ENCODE measurements around the gene CCDC154.

Gene CCDC154

GRCh38 chr16:1422076-1422475 lies 22.3 kb downstream of the CCDC154 start:
- Histone ChIP-seq H3K36me3 (ENCODE audit: insufficient read depth, low read length) (no peaks in the 10 kb centered on the region), H4K20me1 (ENCODE audit: insufficient read depth, low read length, poor library complexity, severe bottlenecking) (peaks cover 3% of the 10 kb centered on the region), H3K4me3 (ENCODE audit: low read length, poor library complexity, severe bottlenecking) (no peak overlapping the region), H3F3A (ENCODE audit: low read depth) (no peaks in the 10 kb centered on the region), H3K4me2 (ENCODE audit: low read depth, low read length, poor library complexity, severe bottlenecking) (no peak overlapping the region), H3K4me1 (ENCODE audit: insufficient read depth, low read length, poor library complexity, severe bottlenecking) (no peaks in the 10 kb centered on the region), H3K27me3 (ENCODE audit: insufficient read depth, low read length, poor library complexity, severe bottlenecking) (no peaks in the 10 kb centered on the region), H3K9me2 (replicated peaks; ENCODE audit: low read depth, low read length) (no peaks in the 10 kb centered on the region), H3K79me2 (ENCODE audit: insufficient read depth, low read length) (peaks cover 17% of the 10 kb centered on the region), H2AFZ (ENCODE audit: low read length) (no peak overlapping the region), H3K9ac (ENCODE audit: low read depth, low read length, poor library complexity, severe bottlenecking) (no peak overlapping the region), H3K9me3 (ENCODE audit: insufficient read depth, low read depth, low read length) (no peaks in the 10 kb centered on the region)
- no peak for TF ChIP-seq EZH2phosphoT487 (IDR thresholded peaks at IDR 0.05; ENCODE audit: borderline replicate concordance)
- no peak for TF ChIP-seq CTCF (conservative IDR thresholded peaks at IDR 0.05; ENCODE audit: low read length)

- Histone ChIP-seq H3K4me3 (ENCODE audit: low read length, poor library complexity, severe bottlenecking) (peak overlapping the region; percentile 91), H3F3A (ENCODE audit: low read depth) (no peaks in the 10 kb centered on the region), H3K4me1 (ENCODE audit: insufficient read depth, low read length, poor library complexity, severe bottlenecking) (no peaks in the 10 kb centered on the region), H3K9me3 (ENCODE audit: insufficient read depth, low read depth, low read length) (no peaks in the 10 kb centered on the region), H3K27me3 (ENCODE audit: insufficient read depth, low read length, poor library complexity, severe bottlenecking) (no peaks in the 10 kb centered on the region), H4K20me1 (ENCODE audit: insufficient read depth, low read length, poor library complexity, severe bottlenecking) (peaks cover 3% of the 10 kb centered on the region), H3K4me2 (ENCODE audit: low read depth, low read length, poor library complexity, severe bottlenecking) (peak overlapping the region; percentile 88), H3K36me3 (ENCODE audit: insufficient read depth, low read length) (no peaks in the 10 kb centered on the region), H3K9ac (ENCODE audit: low read depth, low read length, poor library complexity, severe bottlenecking) (peak overlapping the region; percentile 87), H3K79me2 (ENCODE audit: insufficient read depth, low read length) (peaks cover 17% of the 10 kb centered on the region), H2AFZ (ENCODE audit: low read length) (0 out of 2 replicates have a peak overlapping the region, but pooled peaks have one; percentile 19), H3K9me2 (replicated peaks; ENCODE audit: low read depth, low read length) (no peaks in the 10 kb centered on the region)
- no peak for TF ChIP-seq CTCF (conservative IDR thresholded peaks at IDR 0.05; ENCODE audit: low read length)
- no peak for TF ChIP-seq EZH2phosphoT487 (IDR thresholded peaks at IDR 0.05; ENCODE audit: borderline replicate concordance)
Measured at GRCh38 chr16:1420111-1420539, 24.2 kb downstream of the CCDC154 start.

- Histone ChIP-seq H2AFZ (ENCODE audit: low read length) (no peak overlapping the region), H3K9me2 (replicated peaks; ENCODE audit: low read depth, low read length) (no peaks in the 10 kb centered on the region)
Measured at GRCh38 chr16:1416521-1416941, 27.8 kb downstream of the CCDC154 start.

More at GRCh38 chr16:1416521-1416941, 27.8 kb downstream of the CCDC154 start:
- no peaks in the 10 kb centered on the region for H3K4me1 ChIP-seq (ENCODE audit: insufficient read depth, low read length, poor library complexity, severe bottlenecking)
- no peaks in the 10 kb centered on the region for H3F3A ChIP-seq (ENCODE audit: low read depth)
- H3K79me2 ChIP-seq (ENCODE audit: insufficient read depth, low read length): peaks cover 17% of the 10 kb centered on the region
- H3K27me3 ChIP-seq (ENCODE audit: insufficient read depth, low read length, poor library complexity, severe bottlenecking): no peaks in the 10 kb centered on the region
- TF ChIP-seq CTCF (conservative IDR thresholded peaks at IDR 0.05; ENCODE audit: low read length) (no peak), EZH2phosphoT487 (IDR thresholded peaks at IDR 0.05; ENCODE audit: borderline replicate concordance) (no peak)
- H3K9ac ChIP-seq (ENCODE audit: low read depth, low read length, poor library complexity, severe bottlenecking): no peak overlapping the region
- no peaks in the 10 kb centered on the region for H3K36me3 ChIP-seq (ENCODE audit: insufficient read depth, low read length)
- H3K9me3 ChIP-seq (ENCODE audit: insufficient read depth, low read depth, low read length): no peaks in the 10 kb centered on the region
- no peak overlapping the region for H3K4me2 ChIP-seq (ENCODE audit: low read depth, low read length, poor library complexity, severe bottlenecking)
- H4K20me1 ChIP-seq (ENCODE audit: insufficient read depth, low read length, poor library complexity, severe bottlenecking): peaks cover 3% of the 10 kb centered on the region
- no peak overlapping the region for H3K4me3 ChIP-seq (ENCODE audit: low read length, poor library complexity, severe bottlenecking)

All from Loucy (cell line).